GM10266 (cell line): Measurements from ENCODE around the gene ABCA9.
"Not testable (repeated sequence)": the region's sequence is repeated elsewhere in the genome, so short reads cannot be mapped to it uniquely, and the experiment has no call there.

Source experiments
- DNase-seq: peaks from one replicate; pipeline ENCODE4 v3.0.0; 2012; ENCODE audit errors: extremely low spot score
- CTCF ChIP-seq: IDR thresholded peaks from 2 replicates; pipeline ENCODE4 v1.5.1; 2012; ENCODE audit warnings: mild to moderate bottlenecking, low read depth; ENCODE audit not compliant: control insufficient read depth, insufficient read depth; ENCODE audit errors: missing control alignments

Gene ABCA9

GRCh38 chr17:69018687-69019086 is 42.0 kb downstream of the ABCA9 start:
- no peak for TF ChIP-seq CTCF
- DNase-seq: no peak

- TF ChIP-seq CTCF: no peak
These were observed 42.6 kb downstream of the ABCA9 start for GRCh38 chr17:69018022-69018615.

GRCh38 chr17:69015631-69016030 is 45.1 kb downstream of the ABCA9 start:
- no peak for TF ChIP-seq CTCF
- DNase-seq: no peak

More at GRCh38 chr17:69018022-69018615, 42.6 kb downstream of the ABCA9 start:
- no peak for DNase-seq

GRCh38 chr17:69012895-69013805 is 47.6 kb downstream of the ABCA9 start:
- no peak for DNase-seq
- TF ChIP-seq CTCF: no peak

GRCh38 chr17:69009930-69010329 is 50.8 kb downstream of the ABCA9 start:
- TF ChIP-seq CTCF: no peak
- no peak for DNase-seq

GRCh38 chr17:69004759-69005158 is 56.0 kb downstream of the ABCA9 start:
- not testable (repeated sequence) for DNase-seq

- DNase-seq: not testable (repeated sequence)
These were observed 61.0 kb downstream of the ABCA9 start for GRCh38 chr17:68999743-69000142.

GRCh38 chr17:68993112-68993511 is 67.6 kb downstream of the ABCA9 start:
- DNase-seq: no peak
- TF ChIP-seq CTCF: no peak
